ENCODE data around the gene LCNL1.

- TF ChIP-seq ATF3 (IDR thresholded peaks at IDR 0.05) (no peak), CTCF (IDR thresholded peaks at IDR 0.05; ENCODE audit: low read depth, low read length, missing input control) (no peak), REST (IDR thresholded peaks at IDR 0.05) (no peak), NR2F2 (IDR thresholded peaks at IDR 0.05) (no peak), RXRA (IDR thresholded peaks at IDR 0.05) (no peak), ZBTB33 (IDR thresholded peaks at IDR 0.05) (no peak), TAF1 (conservative IDR thresholded peaks at IDR 0.05) (no peak), MAX (IDR thresholded peaks at IDR 0.05) (no peak), FOXA1 (IDR thresholded peaks at IDR 0.05) (no peak), YY1 (IDR thresholded peaks at IDR 0.05) (no peak)
These were observed 19.5 kb upstream of the LCNL1 start for GRCh38 chr9:136963341-136963740.
